GM23338 (cell line): ENCODE data around the gene HSDL2. TPM values are rescaled to one million over a fixed set of nuclear protein-coding genes. Genes with fewer than 3 reads are reported as not detected.

Experiments
- ATAC-seq: fragments of 200-7000 bp; cut with Tn5 transposase; 3 replicates; pipeline ENCODE4 v1.9.1; 2020
- DNase-seq: peaks from one replicate; pipeline ENCODE4 v3.0.0-alpha.2; 2015; ENCODE audit warnings: low spot score
- H2AFZ ChIP-seq: fragments of 200-600 bp; sonication (generic); 2 replicates; pipeline ENCODE4 v1.8.0; 2016; ENCODE audit warnings: antibody characterized with exemption, mild to moderate bottlenecking, moderate library complexity
- H3F3A ChIP-seq: fragments of 200-600 bp; sonication (generic); replicated peaks from 2 replicates; pipeline ENCODE4 v1.8.0; 2017; ENCODE audit warnings: antibody characterized with exemption, mixed run types, low read depth
- H3K27ac ChIP-seq: fragments of 200-600 bp; sonication (generic); 2 replicates; pipeline ENCODE4 v1.6.1; 2016; ENCODE audit warnings: low read depth
- H3K27me3 ChIP-seq: fragments of 200-600 bp; sonication (generic); 2 replicates; pipeline ENCODE4 v1.8.0; 2016; ENCODE audit warnings: mild to moderate bottlenecking, mixed run types, moderate library complexity; ENCODE audit not compliant: insufficient read depth
- H3K36me3 ChIP-seq: fragments of 200-600 bp; sonication (generic); 2 replicates; pipeline ENCODE4 v1.8.0; 2016; ENCODE audit warnings: mild to moderate bottlenecking; ENCODE audit not compliant: insufficient read depth
- H3K4me1 ChIP-seq: fragments of 200-600 bp; sonication (generic); 2 replicates; pipeline ENCODE4 v1.8.0; 2016; ENCODE audit warnings: mild to moderate bottlenecking, moderate library complexity; ENCODE audit not compliant: insufficient read depth
- H3K4me2 ChIP-seq: fragments of 200-600 bp; sonication (generic); 2 replicates; pipeline ENCODE4 v1.7.1; 2017; ENCODE audit warnings: mixed run types
- H3K4me3 ChIP-seq: fragments of 200-600 bp; sonication (generic); 2 replicates; pipeline ENCODE4 v1.6.1; 2016; ENCODE audit warnings: mixed run types
- H3K79me2 ChIP-seq: fragments of 200-600 bp; sonication (generic); replicated peaks from 2 replicates; pipeline ENCODE4 v1.8.0; 2017; ENCODE audit warnings: mild to moderate bottlenecking; ENCODE audit not compliant: insufficient read depth
- H3K9me2 ChIP-seq: fragments of 200-600 bp; sonication (generic); 2 replicates; pipeline ENCODE4 v1.8.0; 2017; ENCODE audit not compliant: insufficient read depth
- H4K20me1 ChIP-seq: fragments of 200-600 bp; sonication (generic); replicated peaks from 2 replicates; pipeline ENCODE4 v1.8.0; 2017; ENCODE audit warnings: mild to moderate bottlenecking; ENCODE audit not compliant: insufficient read depth
- H3K27ac Mint-ChIP-seq: 2 replicates; pipeline ENCODE4 v1.8.0; 2020; ENCODE audit warnings: inconsistent platforms, mild to moderate bottlenecking, moderate library complexity, mixed read lengths
- H3K27me3 Mint-ChIP-seq: 3 replicates; pipeline ENCODE4 v1.8.0; 2022; ENCODE audit warnings: low read depth, mild to moderate bottlenecking, moderate library complexity, mixed read lengths, inconsistent platforms; ENCODE audit not compliant: insufficient read depth, poor library complexity
- H3K36me3 Mint-ChIP-seq: 3 replicates; pipeline ENCODE4 v1.8.0; 2021; ENCODE audit warnings: low read depth, mild to moderate bottlenecking, inconsistent platforms, moderate library complexity, mixed read lengths
- H3K4me1 Mint-ChIP-seq: 3 replicates; pipeline ENCODE4 v1.8.0; 2020; ENCODE audit warnings: mild to moderate bottlenecking, inconsistent platforms, mixed read lengths
- H3K4me3 Mint-ChIP-seq: 3 replicates; pipeline ENCODE4 v1.8.0; 2021; ENCODE audit warnings: moderate library complexity, mild to moderate bottlenecking, inconsistent platforms, mixed read lengths
- H3K9me3 Mint-ChIP-seq: 3 replicates; pipeline ENCODE4 v1.8.0; 2020; ENCODE audit warnings: moderate library complexity, mild to moderate bottlenecking, inconsistent platforms, mixed read lengths
- CREB1 ChIP-seq: fragments of 250-450 bp; sonication (Bioruptor Pico); IDR thresholded peaks from 2 replicates; pipeline ENCODE4 v1.5.0; 2020; ENCODE audit warnings: low read depth, mild to moderate bottlenecking, moderate library complexity
- CTCF ChIP-seq, 2 experiments: fragments of 200-600 bp in 1 of 2; sonication (generic) in 1 of 2; conservative IDR thresholded peaks; 2 replicates each; pipeline versions ENCODE4 v1.5.1 to v1.6.1; 2016 to 2017; ENCODE audit warnings: antibody characterized with exemption in 2 of 2, low read depth in 2 of 2, mild to moderate bottlenecking in 2 of 2, moderate library complexity in 1 of 2
- ETS1 ChIP-seq: IDR thresholded peaks from 2 replicates; pipeline ENCODE4 v1.6.1; 2016; ENCODE audit warnings: antibody characterized with exemption
- EZH2 ChIP-seq: fragments of 200-600 bp; sonication (generic); IDR thresholded peaks from one replicate; pipeline ENCODE4 v1.8.0; 2017; ENCODE audit warnings: antibody characterized with exemption, mild to moderate bottlenecking, low read depth; ENCODE audit not compliant: unreplicated experiment
- EZH2phosphoT487 ChIP-seq: fragments of 200-600 bp; sonication (generic); IDR thresholded peaks from one replicate; pipeline ENCODE4 v1.8.1; 2018; ENCODE audit warnings: antibody characterized with exemption; ENCODE audit not compliant: unreplicated experiment
- JUNB ChIP-seq: IDR thresholded peaks from one replicate; pipeline ENCODE4 v1.6.1; 2016; ENCODE audit warnings: antibody characterized with exemption; ENCODE audit not compliant: unreplicated experiment
- NANOG ChIP-seq: IDR thresholded peaks from 2 replicates; pipeline ENCODE4 v1.6.1; 2016; ENCODE audit warnings: antibody characterized with exemption, borderline replicate concordance
- POLR2AphosphoS5 ChIP-seq: IDR thresholded peaks from 2 replicates; pipeline ENCODE4 v1.6.1; 2016; ENCODE audit warnings: antibody characterized with exemption, low read depth
- REST ChIP-seq: IDR thresholded peaks from one replicate; pipeline ENCODE4 v1.6.1; 2018; ENCODE audit warnings: antibody characterized with exemption; ENCODE audit not compliant: unreplicated experiment
- STAT1 ChIP-seq: IDR thresholded peaks from one replicate; pipeline ENCODE4 v1.6.1; 2016; ENCODE audit warnings: antibody characterized with exemption; ENCODE audit not compliant: unreplicated experiment
- ZNF114 ChIP-seq: fragments of 250-450 bp; sonication (Bioruptor Pico); IDR thresholded peaks from 2 replicates; pipeline ENCODE4 v1.5.0; 2020; ENCODE audit warnings: mild to moderate bottlenecking, moderate library complexity
- ZNF331 ChIP-seq: fragments of 250-450 bp; sonication (Bioruptor Pico); IDR thresholded peaks from 2 replicates; pipeline ENCODE4 v1.5.0; 2020; ENCODE audit warnings: low read depth, mild to moderate bottlenecking, moderate library complexity
- ZNF462 ChIP-seq: fragments of 250-450 bp; sonication (Bioruptor Pico); IDR thresholded peaks from 2 replicates; pipeline ENCODE4 v1.5.0; 2020; ENCODE audit warnings: mild to moderate bottlenecking, moderate library complexity
- polyA plus RNA-seq: library from polyadenylated mRNA; unstranded; fragments of >200 nt; fragmentation: Nextera tagmentation; extraction: Ambion mirVana; gene quantifications from 2 replicates; pipeline ENCODE4 v1.2.1, GENCODE V29; 2016
- total RNA-seq: library from RNA; depleted of rRNA; stranded (reverse); fragments of >200 nt; shearing (Covaris generic); gene quantifications from 2 replicates; pipeline ENCODE4 v1.2.3, GENCODE V29; 2014

HSDL2 gene
- total and polyA plus RNA-seq, 2 experiments from 2014 or later = 11.4 to 15.3 TPM

GRCh38 chr9:112477330-112477729 lies 97.4 kb downstream of the HSDL2 start:
- Mint-ChIP-seq H3K27ac (no peak overlapping the region), H3K27me3 (peaks cover 5% of the 10 kb centered on the region), H3K36me3 (peaks cover 36% of the 10 kb centered on the region), H3K9me3 (peaks cover 15% of the 10 kb centered on the region), H3K4me1 (peaks cover 9% of the 10 kb centered on the region; the same call in 2 of the 3 replicates), H3K4me3 (no peak overlapping the region)
- Histone ChIP-seq H4K20me1 (no peaks in the 10 kb centered on the region), H2AFZ (no peak overlapping the region), H3K4me1 (peaks cover 15% of the 10 kb centered on the region), H3K4me3 (no peak overlapping the region), H3K79me2 (no peaks in the 10 kb centered on the region), H3K9me2 (0 out of 2 replicates have a peak, but pooled peaks cover 3% of the 10 kb centered on the region), H3K36me3 (peaks cover 3% of the 10 kb centered on the region; the same call in 1 of the 2 replicates), H3F3A (no peaks in the 10 kb centered on the region), H3K27me3 (no peaks in the 10 kb centered on the region), H3K27ac (no peak overlapping the region), H3K4me2 (no peak overlapping the region)
- ATAC-seq = no peak
- TF ChIP-seq ZNF331 (CRISPR knock-in tag) (no peak), CREB1 (CRISPR knock-in tag) (no peak), ZNF462 (CRISPR knock-in tag) (no peak), NANOG (no peak), REST (no peak), POLR2AphosphoS5 (no peak), JUNB (no peak), EZH2phosphoT487 (no peak), ZNF114 (CRISPR knock-in tag) (no peak), EZH2 (no peak), CTCF (conservative IDR thresholded peaks at IDR 0.05; ENCODE audit: low read depth in 2 of 2) (no peak), STAT1 (no peak), ETS1 (no peak)
- DNase-seq = no peak
